Natural killer cell (primary cell): Measurements from ENCODE around the gene ATXN1. TPM values are rescaled to one million over a fixed set of nuclear protein-coding genes. Genes with fewer than 3 reads are reported as not detected.

ENCODE experiments used
- ATAC-seq, 3 donors: fragments of 150-1000 bp in 2 of 3; fragments of 200-7000 bp in 1 of 3; cut with Tn5 transposase; 1 replicate in 1 of 3; 2 replicates in 2 of 3; pipeline ENCODE4 v1.10.0; 2021; ENCODE audit warnings: mild to moderate bottlenecking in 2 of 3, moderate library complexity in 2 of 3
- DNase-seq, 2 donors: peaks; one replicate each; pipeline versions ENCODE4 v3.0.0 to v3.0.0-alpha.2; 2013 to 2021; ENCODE audit warnings: mixed read lengths in 1 of 2
- H3K27ac ChIP-seq: one replicate; pipeline ENCODE4 v1.5.1; 2013; ENCODE audit warnings: mild to moderate bottlenecking, low read length
- H3K27me3 ChIP-seq: one replicate; pipeline ENCODE4 v1.6.1; 2013; ENCODE audit warnings: low read length; ENCODE audit not compliant: control insufficient read depth, insufficient read depth
- H3K36me3 ChIP-seq: one replicate; pipeline ENCODE4 v1.6.1; 2013; ENCODE audit warnings: low read length; ENCODE audit not compliant: control insufficient read depth, insufficient read depth
- H3K4me1 ChIP-seq: one replicate; pipeline ENCODE4 v1.6.1; 2013; ENCODE audit warnings: low read length; ENCODE audit not compliant: control insufficient read depth, insufficient read depth
- H3K4me3 ChIP-seq: one replicate; pipeline ENCODE4 v1.5.1; 2013; ENCODE audit warnings: low read length
- H3K9me3 ChIP-seq: one replicate; pipeline ENCODE4 v1.6.1; 2013; ENCODE audit warnings: low read length; ENCODE audit not compliant: control insufficient read depth, insufficient read depth
- H3K27ac Mint-ChIP-seq, 2 donors: one replicate each; pipeline ENCODE4 v1.8.0; 2022; ENCODE audit warnings: mild to moderate bottlenecking in 2 of 2, mixed read lengths in 2 of 2, moderate library complexity in 1 of 2
- H3K27me3 Mint-ChIP-seq, 2 donors: one replicate each; pipeline ENCODE4 v1.8.0; 2022; ENCODE audit warnings: low read depth in 2 of 2, mixed read lengths in 2 of 2
- H3K36me3 Mint-ChIP-seq: one replicate; pipeline ENCODE4 v1.8.0; 2022; ENCODE audit warnings: mixed read lengths
- H3K4me1 Mint-ChIP-seq, 2 donors: one replicate each; pipeline ENCODE4 v1.8.0; 2022; ENCODE audit warnings: mixed read lengths in 2 of 2
- H3K4me3 Mint-ChIP-seq: one replicate; pipeline ENCODE4 v1.8.0; 2022; ENCODE audit warnings: mild to moderate bottlenecking, moderate library complexity, mixed read lengths
- H3K9me3 Mint-ChIP-seq, 2 donors: one replicate each; pipeline ENCODE4 v1.8.0; 2022; ENCODE audit warnings: mixed read lengths in 2 of 2
- WGBS: methylation state at CpG from one replicate; pipeline ENCODE4 v1.1.7; 2013; ENCODE audit warnings: missing lambda C conversion rate; ENCODE audit not compliant: insufficient coverage; 5-methylcytosine and 5-hydroxymethylcytosine counted together
- intact Hi-C: fragments of 100-400 bp; cut with micrococcal nuclease; formaldehyde crosslinking; loops from one replicate; pipeline ENCODE4 v1.14.2; 2022
- total RNA-seq, 4 donors: library from RNA; stranded (reverse); fragments of 120-200 nt in 1 of 4; gene quantifications; one replicate each; pipeline versions ENCODE4 v1.2.3 to v1.2.4, GENCODE V29; 2013 to 2022
- TF ChIP-seq, protein P1 (sequence below): fragments of 200-600 bp; IDR thresholded peaks from one replicate; pipeline ENCODE4 v1.8.0; 2022; ENCODE audit warnings: antibody characterized with exemption

ATXN1 gene
- total RNA-seq, 3 donors from 2014 or later (not counting 1 experiment from before 2014, with no cell fraction given) = 90.4 to 120 (median 97.9) TPM

DNA sequence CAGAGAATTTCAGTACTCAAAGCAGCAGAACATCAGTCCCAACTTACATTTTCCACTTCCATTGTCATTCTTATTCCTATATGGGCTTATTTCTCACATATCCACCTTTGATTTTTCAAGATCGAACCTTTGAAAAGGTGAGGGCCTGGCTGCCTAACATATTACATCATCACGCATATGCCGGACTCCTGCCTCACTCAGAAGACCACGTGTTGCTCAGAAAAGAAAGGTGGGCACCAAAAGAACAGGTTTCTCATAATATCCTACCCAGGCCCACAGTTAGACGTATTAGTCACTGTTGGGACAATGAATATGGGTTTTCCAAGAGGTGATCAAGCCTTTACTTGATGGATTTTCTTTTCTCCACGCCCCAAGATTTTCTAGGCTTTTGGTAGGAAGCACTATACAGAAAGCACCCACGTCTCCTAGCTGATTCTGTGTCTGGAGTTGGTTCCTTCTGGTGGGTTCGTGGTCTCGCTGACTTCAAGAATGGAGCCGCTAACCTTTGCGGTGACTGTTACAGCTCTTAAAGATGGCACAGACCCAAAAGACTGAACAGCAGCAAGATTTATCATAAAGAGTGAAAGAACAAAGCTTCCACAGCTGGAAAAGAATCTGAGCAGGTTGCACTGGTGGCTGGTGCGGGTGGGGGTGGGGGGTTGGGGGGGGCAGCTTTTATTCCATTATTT is 168.9 kb downstream of the ATXN1 start:
- Histone ChIP-seq H3K4me1 (peaks cover 5% of the 10 kb centered on the region), H3K36me3 (no peaks in the 10 kb centered on the region), H3K27ac (no peak overlapping the region), H3K4me3 (no peak overlapping the region), H3K27me3 (no peaks in the 10 kb centered on the region), H3K9me3 (no peaks in the 10 kb centered on the region)
- no peaks in the 10 kb centered on the region for H3K36me3 Mint-ChIP-seq
- TF ChIP-seq, protein P1, sequence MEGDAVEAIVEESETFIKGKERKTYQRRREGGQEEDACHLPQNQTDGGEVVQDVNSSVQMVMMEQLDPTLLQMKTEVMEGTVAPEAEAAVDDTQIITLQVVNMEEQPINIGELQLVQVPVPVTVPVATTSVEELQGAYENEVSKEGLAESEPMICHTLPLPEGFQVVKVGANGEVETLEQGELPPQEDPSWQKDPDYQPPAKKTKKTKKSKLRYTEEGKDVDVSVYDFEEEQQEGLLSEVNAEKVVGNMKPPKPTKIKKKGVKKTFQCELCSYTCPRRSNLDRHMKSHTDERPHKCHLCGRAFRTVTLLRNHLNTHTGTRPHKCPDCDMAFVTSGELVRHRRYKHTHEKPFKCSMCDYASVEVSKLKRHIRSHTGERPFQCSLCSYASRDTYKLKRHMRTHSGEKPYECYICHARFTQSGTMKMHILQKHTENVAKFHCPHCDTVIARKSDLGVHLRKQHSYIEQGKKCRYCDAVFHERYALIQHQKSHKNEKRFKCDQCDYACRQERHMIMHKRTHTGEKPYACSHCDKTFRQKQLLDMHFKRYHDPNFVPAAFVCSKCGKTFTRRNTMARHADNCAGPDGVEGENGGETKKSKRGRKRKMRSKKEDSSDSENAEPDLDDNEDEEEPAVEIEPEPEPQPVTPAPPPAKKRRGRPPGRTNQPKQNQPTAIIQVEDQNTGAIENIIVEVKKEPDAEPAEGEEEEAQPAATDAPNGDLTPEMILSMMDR = no peak
- H3K27me3 Mint-ChIP-seq = no peaks in the 10 kb centered on the region
- no peak overlapping the region for H3K4me3 Mint-ChIP-seq
- WGBS = 76% methylated on average over 11 of the region's 12 CpGs
- H3K9me3 Mint-ChIP-seq = no peaks in the 10 kb centered on the region
- H3K4me1 Mint-ChIP-seq = peaks cover 0 to 16% of the 10 kb centered on the region in 2 donors
- no peak overlapping the region for H3K27ac Mint-ChIP-seq
- ATAC-seq (no peak), DNase-seq (no peak)
- intact Hi-C loops = no loop called here

DNA sequence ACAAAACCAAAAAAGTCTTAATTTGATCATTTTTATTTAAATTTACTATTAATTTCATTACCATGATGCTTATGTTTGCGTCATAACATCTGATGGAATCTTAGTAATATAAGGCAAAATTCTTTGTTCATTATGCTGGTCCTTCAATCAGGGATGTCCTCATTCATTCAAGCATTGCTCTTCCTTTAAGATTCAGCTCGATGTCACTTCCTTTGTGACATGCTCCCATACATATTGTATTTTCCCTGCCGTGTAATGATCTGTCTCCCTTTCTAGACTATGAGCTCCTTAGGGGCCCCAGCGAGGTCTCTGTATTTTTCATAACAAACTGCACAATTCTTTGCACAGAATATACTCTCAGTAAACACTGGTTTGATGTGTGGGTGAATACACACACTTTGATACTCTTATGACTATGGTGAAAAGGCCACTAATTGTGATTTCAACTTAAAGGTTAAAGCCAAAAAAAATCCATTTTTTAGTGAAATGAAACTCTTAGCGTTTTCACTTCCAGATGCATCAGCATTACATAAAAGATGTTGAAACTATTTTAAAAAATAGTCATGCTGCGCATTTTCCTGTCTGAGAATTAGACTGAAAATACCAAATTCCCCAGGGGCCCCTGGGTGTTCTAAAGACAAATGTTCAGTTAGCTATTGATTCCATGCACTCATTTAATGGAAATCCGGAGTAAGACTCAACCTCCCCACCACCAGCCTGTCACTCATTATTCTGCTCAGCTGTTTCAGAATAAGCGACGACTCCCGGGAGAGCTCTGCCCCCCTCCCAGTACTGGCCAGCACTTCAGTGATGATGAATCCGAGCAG is 169.7 kb downstream of the ATXN1 start:
- H3K4me1 Mint-ChIP-seq = peaks cover 0 to 12% of the 10 kb centered on the region in 2 donors
- no peak overlapping the region for H3K27ac ChIP-seq

DNA sequence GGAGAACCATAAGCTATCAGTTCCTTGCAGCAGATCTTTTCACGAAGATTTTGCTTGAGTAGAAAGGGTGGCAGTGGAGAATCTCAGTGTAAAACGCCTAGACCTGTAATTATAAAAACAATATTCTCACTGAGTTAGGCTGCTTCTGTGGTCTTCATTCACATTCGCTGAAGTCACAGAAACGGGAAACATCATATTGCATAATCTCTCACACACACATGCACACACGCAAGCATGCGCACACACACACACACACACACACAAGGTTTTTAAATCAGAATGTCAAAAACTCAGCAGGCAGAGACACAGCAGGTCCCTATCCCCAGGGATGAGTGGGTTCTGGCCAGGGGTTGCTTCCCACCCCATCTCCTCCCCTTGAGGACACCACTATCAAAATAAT is 175.5 kb downstream of the ATXN1 start:
- Mint-ChIP-seq H3K36me3 (peaks cover 4% of the 10 kb centered on the region), H3K9me3 (no peaks in the 10 kb centered on the region), H3K4me3 (peak overlapping the region; percentile 54), H3K4me1 (peaks cover 24 to 27% of the 10 kb centered on the region in 2 donors), H3K27me3 (no peaks in the 10 kb centered on the region), H3K27ac (peak overlapping the region; percentile 11 to 65)
- no peak for ATAC-seq
- Histone ChIP-seq H3K27ac (no peak overlapping the region), H3K9me3 (no peaks in the 10 kb centered on the region), H3K4me1 (no peaks in the 10 kb centered on the region), H3K36me3 (peaks cover 14% of the 10 kb centered on the region), H3K27me3 (no peaks in the 10 kb centered on the region), H3K4me3 (no peak overlapping the region)
- 71% methylated on average over 6 of the region's 6 CpGs for WGBS
- TF ChIP-seq, protein P1 = no peak
- intact Hi-C loops = no loop called here
- DNase-seq = no peak

More for the DNA sequence above, 169.7 kb downstream of the ATXN1 start:
- no peaks in the 10 kb centered on the region for H3K27me3 ChIP-seq
- H3K27me3 Mint-ChIP-seq = no peaks in the 10 kb centered on the region
- ATAC-seq (no peak), DNase-seq (no peak)
- no peaks in the 10 kb centered on the region for H3K9me3 ChIP-seq
- peaks cover 5% of the 10 kb centered on the region for H3K4me1 ChIP-seq
- intact Hi-C loops = no loop called here
- H3K27ac Mint-ChIP-seq = no peak overlapping the region
- WGBS = 69% methylated on average over 10 of the region's 11 CpGs
- TF ChIP-seq, protein P1 = no peak
- H3K4me3 Mint-ChIP-seq = no peak overlapping the region
- H3K4me3 ChIP-seq = no peak overlapping the region
- no peaks in the 10 kb centered on the region for H3K36me3 ChIP-seq
- H3K36me3 Mint-ChIP-seq = no peaks in the 10 kb centered on the region
- no peaks in the 10 kb centered on the region for H3K9me3 Mint-ChIP-seq
